Hematopoietic multipotent progenitor cell treated with erythropoietin and hydrocortisone succinate and interleukin-3 and kit ligand, for 8 days (in vitro differentiated cells): Measurements from ENCODE around the gene RPSA.

Experiments
- DNase-seq: peaks from one replicate; pipeline ENCODE4 v3.0.0-alpha.2; 2015

RPSA gene

GRCh38 chr3:39460677-39461076 is 54.2 kb downstream of the RPSA start:
- no peak for DNase-seq
